GM18502 (cell line): Measurements from ENCODE around the gene ATP6AP1.

Experiments used
- ATAC-seq: cut with Tn5 transposase; IDR thresholded peaks from one replicate; pipeline ENCODE4 v1.9.1; 2021; ENCODE audit warnings: mild to moderate bottlenecking; ENCODE audit not compliant: unreplicated experiment, poor library complexity

Gene ATP6AP1

DNA sequence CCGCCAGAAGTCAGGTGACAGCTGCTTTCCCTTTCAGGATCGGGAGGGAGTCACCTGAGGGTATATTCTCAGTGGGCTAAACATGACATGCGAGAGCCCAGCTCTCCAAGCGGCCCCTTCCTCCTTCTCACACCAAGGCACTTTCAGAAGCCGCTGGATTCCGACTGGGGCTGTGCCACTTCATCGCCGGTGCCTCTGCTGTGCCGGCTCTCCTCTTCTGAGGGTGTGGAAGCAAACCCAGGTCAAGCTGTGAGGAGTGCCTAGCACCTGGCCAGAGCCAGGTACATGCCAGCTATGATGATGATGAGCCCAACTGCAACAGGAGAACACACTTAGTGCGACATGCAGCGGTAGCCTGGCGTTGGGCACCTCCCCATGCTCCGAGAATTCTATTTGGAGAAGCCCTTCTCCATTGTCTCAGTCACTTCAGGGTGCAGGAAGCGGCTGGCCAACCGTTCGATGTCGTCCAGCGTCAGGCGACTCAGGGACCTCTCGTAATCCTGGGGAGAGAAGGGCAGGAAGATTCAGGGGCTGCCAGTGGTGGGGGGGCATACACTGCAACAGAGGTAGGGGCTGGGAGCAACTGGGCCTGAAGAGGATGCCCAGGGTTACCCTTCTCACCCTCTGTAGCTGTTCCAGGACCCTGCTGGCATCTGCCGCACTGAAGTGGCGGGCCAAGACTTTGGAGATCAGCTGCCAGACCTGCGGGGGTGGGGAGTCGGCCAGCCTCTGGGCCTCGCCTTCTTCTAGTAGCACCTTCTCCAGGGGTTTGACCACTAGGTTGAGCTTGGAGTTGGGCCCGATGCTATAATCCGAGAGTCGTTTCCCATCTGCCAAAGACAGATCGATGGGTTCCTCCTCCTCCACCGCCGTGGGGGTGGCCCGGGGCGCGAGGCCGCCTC lies 56.9 kb downstream of the ATP6AP1 start:
- no peak for ATAC-seq

- ATAC-seq = no peak
Measured at GRCh38 chrX:154486052-154486395, 57.5 kb downstream of the ATP6AP1 start.
